Measurements from ENCODE around the gene FAM227A.

DNA sequence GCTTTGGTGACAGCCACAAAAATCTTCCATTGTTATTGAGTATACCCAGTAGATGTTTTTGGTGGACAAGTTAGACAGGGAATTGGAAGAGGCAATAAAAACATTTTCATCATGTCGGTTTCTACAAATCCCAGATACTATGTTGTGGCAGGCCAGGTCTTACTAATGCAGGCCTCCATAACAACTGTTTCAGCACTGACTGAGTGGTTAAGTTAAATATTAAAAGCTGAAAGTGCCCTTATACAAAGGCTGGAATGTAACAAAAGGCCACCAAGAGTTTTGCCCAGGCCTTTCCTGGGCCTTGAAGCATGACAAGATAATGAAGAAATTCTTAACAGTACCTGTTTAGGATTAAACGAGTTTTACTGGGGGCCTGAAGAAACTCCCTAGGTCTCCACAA is 115.5 kb downstream of the FAM227A start:
- TF ChIP-seq, protein P1, sequence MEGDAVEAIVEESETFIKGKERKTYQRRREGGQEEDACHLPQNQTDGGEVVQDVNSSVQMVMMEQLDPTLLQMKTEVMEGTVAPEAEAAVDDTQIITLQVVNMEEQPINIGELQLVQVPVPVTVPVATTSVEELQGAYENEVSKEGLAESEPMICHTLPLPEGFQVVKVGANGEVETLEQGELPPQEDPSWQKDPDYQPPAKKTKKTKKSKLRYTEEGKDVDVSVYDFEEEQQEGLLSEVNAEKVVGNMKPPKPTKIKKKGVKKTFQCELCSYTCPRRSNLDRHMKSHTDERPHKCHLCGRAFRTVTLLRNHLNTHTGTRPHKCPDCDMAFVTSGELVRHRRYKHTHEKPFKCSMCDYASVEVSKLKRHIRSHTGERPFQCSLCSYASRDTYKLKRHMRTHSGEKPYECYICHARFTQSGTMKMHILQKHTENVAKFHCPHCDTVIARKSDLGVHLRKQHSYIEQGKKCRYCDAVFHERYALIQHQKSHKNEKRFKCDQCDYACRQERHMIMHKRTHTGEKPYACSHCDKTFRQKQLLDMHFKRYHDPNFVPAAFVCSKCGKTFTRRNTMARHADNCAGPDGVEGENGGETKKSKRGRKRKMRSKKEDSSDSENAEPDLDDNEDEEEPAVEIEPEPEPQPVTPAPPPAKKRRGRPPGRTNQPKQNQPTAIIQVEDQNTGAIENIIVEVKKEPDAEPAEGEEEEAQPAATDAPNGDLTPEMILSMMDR (conservative IDR thresholded peaks at IDR 0.05; ENCODE audit: low read depth, low read length), result no peak
- TF ChIP-seq MAFK (IDR thresholded peaks at IDR 0.05; ENCODE audit: low read depth, low read length) (no peak), MXI1 (IDR thresholded peaks at IDR 0.05; ENCODE audit: borderline replicate concordance, low read depth, low read length) (no peak), BHLHE40 (IDR thresholded peaks at IDR 0.05; ENCODE audit: low read depth, low read length) (no peak)

All from IMR-90 (cell line).